Left colon (tissue), 2 donors: ENCODE data around the gene COASY. TPM values are rescaled to one million over a fixed set of nuclear protein-coding genes. Genes with fewer than 3 reads are reported as not detected.
A peak's percentile ranks its signal among the peaks of the same experiment; 100 is the strongest.
"Not testable (repeated sequence)": the region's sequence is repeated elsewhere in the genome, so short reads cannot be mapped to it uniquely, and the experiment has no call there.

Experiments used
- ATAC-seq: fragments of 200-7000 bp; cut with Tn5 transposase; one replicate; pipeline ENCODE4 v1.9.1; 2020; ENCODE audit warnings: mild to moderate bottlenecking, moderate library complexity
- DNase-seq, 2 donors: peaks; one replicate each; pipeline ENCODE4 v3.0.0-alpha.2; 2020
- intact Hi-C, 2 donors: fragments of 100-400 bp; cut with DNase I in 1 of 2; cut with micrococcal nuclease in 1 of 2; formaldehyde crosslinking; loops; one replicate each; pipeline versions ENCODE4 v1.11.2 to v1.14.0; 2022; cut with DNase I, micrococcal nuclease
- microRNA-seq, 2 donors: library from miRNA; unstranded; fragments of <30 nt; microRNA quantifications; one replicate each; pipeline versions ENCODE4 v1.1.0 to v1.2.0, GENCODE V29; 2020
- total RNA-seq, 2 donors: library from RNA; stranded (reverse); fragmentation: NEBNext Ultra II Directional; extraction: Animal tissue kit (Norgen Biotek cat#: 25700); gene quantifications; one replicate each; pipeline ENCODE4 v1.2.1, GENCODE V29; 2021
- donor health status: DM: no; HTN: no; CAD: no.
- donor health status: DM: yes; HTN: yes; CAD: no.

Gene COASY
- total RNA-seq, 2 donors from 2014 or later = 92.6 to 122 TPM

GRCh38 chr17:42585353-42585752 is 23.4 kb downstream of the COASY start:
- DNase-seq (no peak), ATAC-seq (no peak)
- intact Hi-C loops = no loop called here

- DNase-seq (no peak), ATAC-seq (no peak)
- intact Hi-C loops = no loop called here
These were observed 24.7 kb downstream of the COASY start for GRCh38 chr17:42586514-42587230.

GRCh38 chr17:42590886-42591285 is 28.9 kb downstream of the COASY start:
- ATAC-seq = no peak
- DNase-seq = no peak
- intact Hi-C loops = no loop called here

GRCh38 chr17:42591411-42591810 is 29.5 kb downstream of the COASY start:
- no peak for DNase-seq
- ATAC-seq = no peak
- intact Hi-C loops = no loop called here

- intact Hi-C loops = no loop called here
- ATAC-seq = no peak
- no peak for DNase-seq
These were observed 34.4 kb downstream of the COASY start for GRCh38 chr17:42596386-42596785.

- DNase-seq (no peak), ATAC-seq (no peak)
- intact Hi-C loops = no loop called here
These were observed 37.0 kb downstream of the COASY start for GRCh38 chr17:42598905-42599304.

- ATAC-seq (no peak), DNase-seq (no peak)
These were observed 41.4 kb downstream of the COASY start for GRCh38 chr17:42603318-42603717.

GRCh38 chr17:42607769-42608168 is 45.8 kb downstream of the COASY start:
- ATAC-seq (no peak), DNase-seq (no peak)
- intact Hi-C loops = no loop called here

More at GRCh38 chr17:42603318-42603717, 41.4 kb downstream of the COASY start:
- intact Hi-C loops = no loop called here

GRCh38 chr17:42608305-42609181 is 46.6 kb downstream of the COASY start:
- ATAC-seq (peak; percentile 67), DNase-seq (peak in 1 of 2 donors; percentile 52)
- intact Hi-C loops = no loop called here

- DNase-seq = peak; percentile 99
- ATAC-seq = peak; percentile 94
- intact Hi-C loops = no loop called here
These were observed 47.4 kb downstream of the COASY start, which contains the start of the genes RETREG3 and TUBG1 for GRCh38 chr17:42609182-42609813. Gene RETREG3 (minus strand): TSS chr17:42609374. CDS start chr17:42609324, 50 bp downstream. Gene TUBG1 (plus strand): TSS chr17:42609683. CDS start chr17:42609738, 55 bp downstream.

- peak; percentile 21 for ATAC-seq
- intact Hi-C loops = not testable (repeated sequence)
- peak in 1 of 2 donors; percentile 50 for DNase-seq
These were observed 48.2 kb downstream of the COASY start for GRCh38 chr17:42609814-42610801.

GRCh38 chr17:42612013-42612412 is 50.1 kb downstream of the COASY start:
- DNase-seq = no peak
- no peak for ATAC-seq
- intact Hi-C loops = no loop called here

- DNase-seq (no peak), ATAC-seq (no peak)
- intact Hi-C loops = no loop called here
These were observed 51.8 kb downstream of the COASY start for GRCh38 chr17:42613699-42614295.

Small RNA genes within 50 kb of the gene (microRNA-seq; reads per million reads assigned to microRNA genes)
- 5.4 to 5.9 reads per million in 2 donors for gene MIR5010

Other genes with a start within 250 kb of the COASY start
- 100 to 1,000 TPM; 150 to 212 TPM for gene STAT3, start 173.7 kb upstream of the COASY start, total RNA-seq
- gene CAVIN1, start 138.9 kb upstream of the COASY start, total RNA-seq = 10 to 100 TPM; 21.9 to 62.0 TPM
- gene ATP6V0A1, start 103.3 kb upstream of the COASY start, total RNA-seq = 10 to 100 TPM; 92.6 to 96.2 TPM
- gene NAGLU, start 25.9 kb upstream of the COASY start, total RNA-seq = 10 to 100 TPM; 36.5 to 45.9 TPM
- under 1 TPM; 0.85 to 0.98 TPM for gene HSD17B1, start 9.2 kb upstream of the COASY start, total RNA-seq
- gene MLX, start 5.0 kb downstream of the COASY start, total RNA-seq = 10 to 100 TPM; 95.1 to 98.8 TPM
- 1 to 10 TPM; 1.6 to 2.2 TPM for gene PSMC3IP, start 15.6 kb downstream of the COASY start, total RNA-seq
- gene RETREG3, start 47.2 kb downstream of the COASY start, total RNA-seq = 10 to 100 TPM; 49.0 to 71.6 TPM
- gene TUBG1, start 47.5 kb downstream of the COASY start, total RNA-seq = 10 to 100 TPM; 24.3 to 39.7 TPM
- gene TUBG2, start 97.1 kb downstream of the COASY start, total RNA-seq = 1 to 10 TPM; 4.4 to 7.7 TPM
- gene PLEKHH3, start 114.8 kb downstream of the COASY start, total RNA-seq = 10 to 100 TPM; 15.0 to 16.6 TPM
- gene CCR10, start 119.7 kb downstream of the COASY start, total RNA-seq = 1 to 10 TPM in 1 of 2 donors, under 1 TPM in 1; 0.58 to 2.4 TPM
- gene CNTNAP1, start 120.4 kb downstream of the COASY start, total RNA-seq = 1 to 10 TPM; 1.2 to 4.6 TPM
- 10 to 100 TPM; 24.9 to 28.0 TPM for gene EZH1, start 182.9 kb downstream of the COASY start, total RNA-seq
- gene RAMP2, start 199.1 kb downstream of the COASY start, total RNA-seq = 1 to 10 TPM; 5.0 to 7.7 TPM
- gene VPS25, start 211.3 kb downstream of the COASY start, total RNA-seq = 10 to 100 TPM; 81.5 to 83.6 TPM
- gene WNK4, start 218.5 kb downstream of the COASY start, total RNA-seq = 10 to 100 TPM; 32.7 to 41.2 TPM
- gene COA3, start 236.6 kb downstream of the COASY start, total RNA-seq = 100 to 1,000 TPM; 142 to 167 TPM
- gene CNTD1, start 236.7 kb downstream of the COASY start, total RNA-seq = 1 to 10 TPM; 1.2 to 2.4 TPM